ENCODE data around the gene TEX14. TPM values are rescaled to one million over a fixed set of nuclear protein-coding genes. Genes with fewer than 3 reads are reported as not detected.
A peak's percentile ranks its signal among the peaks of the same experiment; 100 is the strongest.
"Not testable (repeated sequence)": the region's sequence is repeated elsewhere in the genome, so short reads cannot be mapped to it uniquely, and the experiment has no call there.

Gene TEX14
- total RNA-seq, 4 donors from 2014 or later: 0.26 to 0.44 TPM; not detected in 2

- intact Hi-C loops (cut with DNase I; ENCODE audit: low total_unique reads): no loop called here
- TF ChIP-seq CTCF (IDR thresholded peaks at IDR 0.05): no peak
- no peak overlapping the region for H3K4me3 ChIP-seq (ENCODE audit: low read depth, poor library complexity, severe bottlenecking)
- 69 to 72% methylated on average over 19 of the region's 19 CpGs for WGBS, 2 donors
- DNase-seq (ENCODE audit: low spot score in 2 of 2): peak; percentile 59 to 92
These were observed 25.0 kb downstream of the TEX14 start for GRCh38 chr17:58666858-58667267.

GRCh38 chr17:58665946-58666857 lies 25.6 kb downstream of the TEX14 start:
- intact Hi-C loops (cut with DNase I; ENCODE audit: low total_unique reads): no loop called here
- H3K4me3 ChIP-seq (ENCODE audit: low read depth, poor library complexity, severe bottlenecking): no peak overlapping the region
- WGBS, 2 donors: 89 to 92% methylated on average over 25 of the region's 25 CpGs
- TF ChIP-seq POLR2A (IDR thresholded peaks at IDR 0.05): no peak
- no peak for TF ChIP-seq CTCF (IDR thresholded peaks at IDR 0.05)
- no peak for DNase-seq (ENCODE audit: low spot score in 2 of 2)

GRCh38 chr17:58664302-58664701 lies 27.5 kb downstream of the TEX14 start:
- DNase-seq (ENCODE audit: low spot score in 2 of 2): no peak
- WGBS, 2 donors: 78 to 92% methylated on average over 2 of the region's 2 CpGs
- TF ChIP-seq POLR2A (IDR thresholded peaks at IDR 0.05) (no peak), CTCF (IDR thresholded peaks at IDR 0.05) (no peak)
- no peak overlapping the region for H3K4me3 ChIP-seq (ENCODE audit: low read depth, poor library complexity, severe bottlenecking)
- intact Hi-C loops (cut with DNase I; ENCODE audit: low total_unique reads): no loop called here

- no peak overlapping the region for H3K4me3 ChIP-seq (ENCODE audit: low read depth, poor library complexity, severe bottlenecking)
- intact Hi-C loops (cut with DNase I; ENCODE audit: low total_unique reads): no loop called here
- no peak for DNase-seq (ENCODE audit: low spot score in 2 of 2)
- TF ChIP-seq CTCF (IDR thresholded peaks at IDR 0.05): no peak
- WGBS, 2 donors: 95 to 97% methylated on average over 26 of the region's 26 CpGs
These were observed 30.3 kb downstream of the TEX14 start for GRCh38 chr17:58661499-58661898.

- H3K4me3 ChIP-seq (ENCODE audit: low read depth, poor library complexity, severe bottlenecking): no peak overlapping the region
These were observed 31.2 kb downstream of the TEX14 start for GRCh38 chr17:58660621-58661020.

GRCh38 chr17:58659714-58660084 lies 32.1 kb downstream of the TEX14 start:
- 41 to 54% methylated on average over 9 of the region's 9 CpGs for WGBS, 2 donors
- DNase-seq (ENCODE audit: low spot score in 2 of 2); intact Hi-C loops (cut with DNase I; ENCODE audit: low total_unique reads); H3K4me3 ChIP-seq (ENCODE audit: low read depth, poor library complexity, severe bottlenecking): not testable (repeated sequence)

More at GRCh38 chr17:58660621-58661020, 31.2 kb downstream of the TEX14 start:
- WGBS, 2 donors: 85 to 89% methylated on average over 4 of the region's 4 CpGs
- intact Hi-C loops (cut with DNase I; ENCODE audit: low total_unique reads): no loop called here
- DNase-seq (ENCODE audit: low spot score in 2 of 2): no peak
- TF ChIP-seq POLR2A (IDR thresholded peaks at IDR 0.05) (no peak), CTCF (IDR thresholded peaks at IDR 0.05) (no peak)

All from lower leg skin (tissue), 4 donors.